Mammary epithelial cell (primary cell): ENCODE data around the gene INTS11.

Source experiments
- EZH2 ChIP-seq: IDR thresholded peaks from 2 replicates; pipeline ENCODE4 v1.6.1; 2012; ENCODE audit warnings: low read length, inconsistent platforms, borderline replicate concordance
- TF ChIP-seq, protein P1 (sequence below), 2 donors: IDR thresholded peaks in 1 of 2; conservative IDR thresholded peaks in 1 of 2; 2 replicates each; pipeline ENCODE4 v1.5.1; 2011 to 2012; ENCODE audit warnings: inconsistent platforms in 2 of 2, low read length in 2 of 2, mild to moderate bottlenecking in 2 of 2, control low read depth in 1 of 2, low read depth in 1 of 2; ENCODE audit not compliant: insufficient read depth in 1 of 2; ENCODE audit errors: extremely low read depth in 1 of 2

DNA sequence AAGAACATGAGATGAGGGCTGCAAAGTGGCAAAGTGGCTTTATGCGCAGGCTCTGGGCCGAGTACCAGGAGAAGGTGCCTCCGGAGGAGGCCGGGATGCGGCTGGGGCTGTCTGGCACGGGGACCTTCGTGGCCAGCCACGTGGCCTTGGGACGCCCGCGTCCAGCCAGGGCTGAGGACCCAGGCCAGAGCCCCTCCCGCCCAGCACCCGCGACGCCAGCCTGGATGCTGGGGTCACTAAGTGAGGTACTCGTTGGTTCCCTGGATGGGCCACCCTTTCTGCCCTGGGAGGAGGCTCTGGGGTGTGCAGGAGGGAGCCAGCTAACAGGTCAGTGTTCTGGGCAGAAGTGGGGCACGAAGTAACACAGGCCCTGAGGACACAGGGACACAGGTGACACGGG, 31.6 kb downstream of the INTS11 start:
- TF ChIP-seq, protein P1, sequence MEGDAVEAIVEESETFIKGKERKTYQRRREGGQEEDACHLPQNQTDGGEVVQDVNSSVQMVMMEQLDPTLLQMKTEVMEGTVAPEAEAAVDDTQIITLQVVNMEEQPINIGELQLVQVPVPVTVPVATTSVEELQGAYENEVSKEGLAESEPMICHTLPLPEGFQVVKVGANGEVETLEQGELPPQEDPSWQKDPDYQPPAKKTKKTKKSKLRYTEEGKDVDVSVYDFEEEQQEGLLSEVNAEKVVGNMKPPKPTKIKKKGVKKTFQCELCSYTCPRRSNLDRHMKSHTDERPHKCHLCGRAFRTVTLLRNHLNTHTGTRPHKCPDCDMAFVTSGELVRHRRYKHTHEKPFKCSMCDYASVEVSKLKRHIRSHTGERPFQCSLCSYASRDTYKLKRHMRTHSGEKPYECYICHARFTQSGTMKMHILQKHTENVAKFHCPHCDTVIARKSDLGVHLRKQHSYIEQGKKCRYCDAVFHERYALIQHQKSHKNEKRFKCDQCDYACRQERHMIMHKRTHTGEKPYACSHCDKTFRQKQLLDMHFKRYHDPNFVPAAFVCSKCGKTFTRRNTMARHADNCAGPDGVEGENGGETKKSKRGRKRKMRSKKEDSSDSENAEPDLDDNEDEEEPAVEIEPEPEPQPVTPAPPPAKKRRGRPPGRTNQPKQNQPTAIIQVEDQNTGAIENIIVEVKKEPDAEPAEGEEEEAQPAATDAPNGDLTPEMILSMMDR (conservative IDR thresholded peaks at IDR 0.05 in 1 of 2, IDR thresholded peaks at IDR 0.05 in 1 of 2; ENCODE audit: extremely low read depth in 1 of 2, insufficient read depth in 1 of 2, low read depth in 1 of 2, low read length in 2 of 2), result no peak
- no peak for TF ChIP-seq EZH2
